ENCODE data around the gene D2HGDH.

D2HGDH gene

DNA sequence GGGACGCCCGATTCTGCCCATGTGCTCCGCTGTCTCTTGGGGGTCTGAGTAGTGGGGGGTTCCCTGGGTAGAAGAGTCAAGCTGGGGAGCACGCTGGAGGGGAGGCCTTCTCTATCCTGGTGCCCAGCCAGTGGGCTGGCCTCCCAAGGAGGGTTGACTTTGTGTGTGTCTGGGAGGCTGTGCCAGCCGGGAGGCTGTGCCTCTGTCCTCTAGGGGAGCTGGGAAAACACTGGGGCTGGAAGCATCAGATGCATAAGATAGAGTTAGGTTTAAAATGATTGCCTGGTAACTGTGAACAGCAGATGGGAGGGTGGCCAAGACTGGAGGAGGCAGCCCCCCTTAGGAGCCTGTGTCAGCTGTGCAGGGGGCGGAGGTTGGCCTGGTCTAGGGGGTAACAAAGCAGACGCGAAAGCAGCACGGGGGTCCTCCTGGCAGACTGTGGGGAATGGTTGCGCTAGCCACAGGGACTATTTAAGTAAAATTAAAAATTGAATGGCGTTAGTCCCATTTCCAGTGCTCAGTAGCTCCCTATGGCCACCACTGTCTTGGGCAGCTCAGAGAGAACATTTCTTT lies 31.3 kb upstream of the D2HGDH start:
- Histone ChIP-seq H3K27me3 (ENCODE audit: control insufficient read depth in 1 of 2, insufficient read depth in 2 of 2, low read length in 2 of 2) (no peaks in the 10 kb centered on the region), H3K4me1 (ENCODE audit: insufficient read depth, low read length) (peaks cover 8% of the 10 kb centered on the region), H3K4me3 (ENCODE audit: low read depth in 1 of 2, low read length in 2 of 2) (peak overlapping the region; percentile 64 to 83), H3K9ac (ENCODE audit: low read length) (peak overlapping the region; percentile 29), H3K36me3 (ENCODE audit: insufficient read depth, low read length) (peaks cover 14% of the 10 kb centered on the region), H3K9me3 (ENCODE audit: low read length) (no peaks in the 10 kb centered on the region), H3K27ac (ENCODE audit: low read depth, low read length) (peak overlapping the region; percentile 56)

DNA sequence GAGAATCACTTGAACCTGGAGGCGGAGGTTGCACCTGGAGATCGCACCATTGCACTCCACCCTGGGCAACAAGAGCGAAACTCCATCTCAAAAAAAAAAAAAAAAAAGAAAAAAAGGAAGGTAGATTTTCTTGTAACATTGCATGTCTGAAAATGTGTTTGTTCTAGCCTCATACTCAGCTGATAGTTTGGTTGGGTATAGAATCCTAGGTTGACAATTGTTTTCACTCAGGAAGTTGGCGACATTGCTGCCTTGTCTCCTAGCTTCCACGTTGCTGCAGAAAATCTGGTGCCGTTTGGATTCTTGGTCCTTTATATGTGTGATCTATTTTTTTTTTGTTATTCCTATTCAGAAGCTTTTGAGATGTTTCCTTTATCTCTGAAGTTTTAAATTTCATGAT lies 27.9 kb upstream of the D2HGDH start:
- no peaks in the 10 kb centered on the region for H3K9me3 ChIP-seq (ENCODE audit: low read length)
- H3K9ac ChIP-seq (ENCODE audit: low read length), result no peak overlapping the region
- H3K4me1 ChIP-seq (ENCODE audit: insufficient read depth, low read length), result peaks cover 8% of the 10 kb centered on the region
- peaks cover 34% of the 10 kb centered on the region for H3K36me3 ChIP-seq (ENCODE audit: insufficient read depth, low read length)
- no peaks in the 10 kb centered on the region for H3K27me3 ChIP-seq (ENCODE audit: control insufficient read depth in 1 of 2, insufficient read depth in 2 of 2, low read length in 2 of 2)
- no peak overlapping the region for H3K27ac ChIP-seq (ENCODE audit: low read depth, low read length)
- no peak overlapping the region for H3K4me3 ChIP-seq (ENCODE audit: low read depth in 1 of 2, low read length in 2 of 2)

DNA sequence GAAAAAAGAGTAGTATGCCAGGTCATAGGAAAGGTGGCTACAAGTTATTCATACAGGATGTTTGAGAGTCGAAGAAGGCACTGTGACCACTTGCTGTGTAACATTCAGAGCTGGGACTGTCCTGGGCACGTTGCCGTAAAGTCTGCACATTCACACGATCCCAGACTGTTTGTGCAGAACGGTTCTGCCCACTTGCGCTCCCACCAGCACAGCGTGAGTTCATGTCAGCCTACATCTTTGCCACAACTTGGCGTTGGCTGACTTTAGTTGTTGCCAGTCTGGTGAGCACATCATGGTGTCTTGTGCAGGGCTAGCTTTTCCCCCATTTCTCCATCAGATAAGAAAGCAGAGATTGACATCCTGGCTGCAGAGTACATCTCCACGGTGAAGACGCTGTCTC lies 25.6 kb upstream of the D2HGDH start:
- H3K9me3 ChIP-seq (ENCODE audit: low read length), result no peaks in the 10 kb centered on the region
- no peaks in the 10 kb centered on the region for H3K4me1 ChIP-seq (ENCODE audit: insufficient read depth, low read length)
- H3K27ac ChIP-seq (ENCODE audit: low read depth, low read length), result no peak overlapping the region
- H3K36me3 ChIP-seq (ENCODE audit: insufficient read depth, low read length), result peaks cover 49% of the 10 kb centered on the region
- no peak overlapping the region for H3K9ac ChIP-seq (ENCODE audit: low read length)
- H3K4me3 ChIP-seq (ENCODE audit: low read depth in 1 of 2, low read length in 2 of 2), result no peak overlapping the region
- no peaks in the 10 kb centered on the region for H3K27me3 ChIP-seq (ENCODE audit: control insufficient read depth in 1 of 2, insufficient read depth in 2 of 2, low read length in 2 of 2)

DNA sequence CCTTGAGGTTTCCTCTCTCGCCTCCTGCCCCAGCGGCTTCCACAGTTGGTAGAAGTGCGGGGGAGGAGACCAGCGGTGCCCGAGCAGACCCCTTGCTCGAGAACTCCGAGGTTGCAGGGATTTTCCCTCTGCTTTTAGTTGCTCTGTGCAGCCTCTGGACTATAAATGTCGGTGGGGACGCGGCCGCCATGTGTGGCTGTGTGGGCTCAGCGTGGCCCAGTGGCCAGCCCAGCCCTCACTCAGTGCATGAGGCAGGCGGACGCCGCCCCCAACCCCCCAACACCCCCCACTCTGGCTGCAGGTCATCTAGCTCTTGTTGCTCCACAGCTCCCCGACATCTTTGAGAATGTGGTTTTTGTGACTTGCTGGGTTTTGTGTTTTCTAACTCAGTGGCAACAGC lies 15.3 kb upstream of the D2HGDH start:
- Histone ChIP-seq H3K36me3 (ENCODE audit: insufficient read depth, low read length) (peaks cover 15% of the 10 kb centered on the region), H3K9me3 (ENCODE audit: low read length) (no peaks in the 10 kb centered on the region)

DNA sequence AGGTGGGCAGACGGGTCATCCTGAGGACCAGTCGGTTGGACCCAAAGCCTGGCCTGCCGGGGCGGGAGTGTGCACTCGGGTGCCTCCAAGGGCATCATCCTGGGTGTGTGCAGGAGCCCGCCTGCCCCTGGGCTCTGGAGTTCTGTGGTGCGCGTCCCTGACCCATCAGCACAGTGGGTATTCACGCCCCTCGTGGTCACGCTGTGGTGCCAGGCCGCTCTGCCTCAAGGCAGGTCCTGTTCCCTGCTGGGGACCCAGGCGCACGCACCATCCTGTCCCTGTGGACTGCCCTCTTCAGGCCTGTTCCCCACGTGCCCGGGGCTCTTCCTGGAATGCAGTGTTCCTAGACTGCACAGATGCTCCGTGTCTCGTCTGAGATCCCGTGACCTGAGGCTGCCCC lies 14.3 kb upstream of the D2HGDH start:
- no peak overlapping the region for H3K27ac ChIP-seq (ENCODE audit: low read depth, low read length)
- no peak overlapping the region for H3K4me3 ChIP-seq (ENCODE audit: low read depth in 1 of 2, low read length in 2 of 2)
- peaks cover 11% of the 10 kb centered on the region for H3K36me3 ChIP-seq (ENCODE audit: insufficient read depth, low read length)
- no peaks in the 10 kb centered on the region for H3K9me3 ChIP-seq (ENCODE audit: low read length)
- H3K27me3 ChIP-seq (ENCODE audit: control insufficient read depth in 1 of 2, insufficient read depth in 2 of 2, low read length in 2 of 2), result no peaks in the 10 kb centered on the region
- H3K9ac ChIP-seq (ENCODE audit: low read length), result no peak overlapping the region
- no peaks in the 10 kb centered on the region for H3K4me1 ChIP-seq (ENCODE audit: insufficient read depth, low read length)

More for the DNA sequence above, 15.3 kb upstream of the D2HGDH start:
- Histone ChIP-seq H3K27ac (ENCODE audit: low read depth, low read length) (no peak overlapping the region), H3K9ac (ENCODE audit: low read length) (no peak overlapping the region), H3K4me3 (ENCODE audit: low read depth in 1 of 2, low read length in 2 of 2) (no peak overlapping the region), H3K4me1 (ENCODE audit: insufficient read depth, low read length) (no peaks in the 10 kb centered on the region), H3K27me3 (ENCODE audit: control insufficient read depth in 1 of 2, insufficient read depth in 2 of 2, low read length in 2 of 2) (no peaks in the 10 kb centered on the region)

DNA sequence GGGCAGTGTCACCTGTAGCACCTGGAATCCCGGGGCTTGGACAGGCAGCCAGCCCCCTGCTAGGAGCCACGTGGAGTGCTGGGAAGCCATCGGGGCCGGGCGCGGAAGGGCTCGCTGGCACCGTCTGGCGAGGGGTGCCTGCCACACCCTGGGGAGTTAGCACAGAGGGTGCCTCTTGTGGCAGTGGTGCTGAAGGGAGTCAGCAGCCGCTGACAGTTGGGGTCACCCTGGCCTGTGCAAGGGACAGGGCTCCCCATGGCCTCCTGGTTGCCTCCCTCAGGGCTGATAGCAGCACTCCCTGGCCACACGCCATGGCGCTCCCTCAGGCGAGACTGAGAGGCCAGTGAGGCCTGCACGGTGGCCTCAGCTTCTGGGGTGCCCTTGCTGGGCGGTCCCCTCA lies 13.9 kb upstream of the D2HGDH start:
- H3K4me1 ChIP-seq (ENCODE audit: insufficient read depth, low read length), result no peaks in the 10 kb centered on the region
- no peak overlapping the region for H3K4me3 ChIP-seq (ENCODE audit: low read depth in 1 of 2, low read length in 2 of 2)
- no peaks in the 10 kb centered on the region for H3K9me3 ChIP-seq (ENCODE audit: low read length)
- H3K36me3 ChIP-seq (ENCODE audit: insufficient read depth, low read length), result peaks cover 11% of the 10 kb centered on the region
- no peak overlapping the region for H3K27ac ChIP-seq (ENCODE audit: low read depth, low read length)
- no peaks in the 10 kb centered on the region for H3K27me3 ChIP-seq (ENCODE audit: control insufficient read depth in 1 of 2, insufficient read depth in 2 of 2, low read length in 2 of 2)
- H3K9ac ChIP-seq (ENCODE audit: low read length), result no peak overlapping the region

DNA sequence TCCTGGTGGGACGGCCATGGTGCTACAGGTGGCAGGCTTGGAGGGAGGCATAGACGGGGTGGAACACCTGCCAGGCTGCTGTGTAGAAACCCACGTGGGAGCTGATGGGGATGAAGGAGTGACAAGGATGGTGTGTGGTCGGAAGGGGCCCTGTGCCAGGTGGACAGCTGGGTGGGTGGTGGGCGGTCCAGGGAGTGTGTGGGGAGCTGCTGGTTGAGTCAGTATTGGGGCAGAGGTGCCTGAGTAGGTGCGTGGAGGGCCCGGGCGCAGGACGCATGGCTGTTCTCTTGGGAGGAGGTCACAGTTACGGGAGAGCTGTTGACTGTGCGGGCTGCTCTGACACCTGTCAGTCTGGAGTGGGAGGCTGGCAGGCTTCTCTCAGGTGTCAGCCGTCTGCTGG lies 12.6 kb upstream of the D2HGDH start:
- H3K36me3 ChIP-seq (ENCODE audit: insufficient read depth, low read length), result peaks cover 11% of the 10 kb centered on the region
- H3K27me3 ChIP-seq (ENCODE audit: control insufficient read depth in 1 of 2, insufficient read depth in 2 of 2, low read length in 2 of 2), result no peaks in the 10 kb centered on the region
- no peak overlapping the region for H3K27ac ChIP-seq (ENCODE audit: low read depth, low read length)

DNA sequence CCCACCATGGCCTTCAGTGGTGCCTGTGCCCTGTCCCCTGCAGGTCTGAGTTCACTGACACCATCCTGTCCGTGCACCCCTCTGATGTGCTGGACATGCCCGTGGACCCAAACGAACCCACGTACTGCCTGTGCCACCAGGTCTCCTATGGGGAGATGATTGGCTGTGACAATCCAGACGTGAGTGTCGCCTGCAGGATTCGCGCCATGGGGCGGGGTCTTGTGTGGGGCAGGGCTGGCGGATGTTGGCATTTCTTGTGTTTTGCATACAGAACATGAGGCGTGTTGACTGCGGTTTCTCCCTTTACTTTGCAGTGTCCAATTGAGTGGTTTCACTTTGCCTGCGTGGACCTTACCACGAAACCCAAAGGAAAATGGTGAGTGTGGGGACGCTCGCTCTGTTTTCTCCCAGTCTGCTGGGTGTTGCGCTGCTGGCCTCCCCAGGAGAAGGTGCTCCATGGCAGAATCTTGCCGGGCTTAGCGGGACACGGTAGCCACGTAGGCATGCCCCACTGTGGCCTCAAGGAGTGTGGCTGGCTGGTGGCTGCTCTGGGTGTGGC lies 11.5 kb upstream of the D2HGDH start:
- Histone ChIP-seq H3K27me3 (ENCODE audit: control insufficient read depth in 1 of 2, insufficient read depth in 2 of 2, low read length in 2 of 2) (no peaks in the 10 kb centered on the region), H3K9me3 (ENCODE audit: low read length) (no peaks in the 10 kb centered on the region), H3K4me3 (ENCODE audit: low read depth in 1 of 2, low read length in 2 of 2) (no peak overlapping the region), H3K4me1 (ENCODE audit: insufficient read depth, low read length) (no peaks in the 10 kb centered on the region), H3K36me3 (ENCODE audit: insufficient read depth, low read length) (peaks cover 11% of the 10 kb centered on the region), H3K27ac (ENCODE audit: low read depth, low read length) (no peak overlapping the region), H3K9ac (ENCODE audit: low read length) (no peak overlapping the region)

More for the DNA sequence above, 12.6 kb upstream of the D2HGDH start:
- H3K9me3 ChIP-seq (ENCODE audit: low read length), result no peaks in the 10 kb centered on the region
- no peak overlapping the region for H3K4me3 ChIP-seq (ENCODE audit: low read depth in 1 of 2, low read length in 2 of 2)
- H3K9ac ChIP-seq (ENCODE audit: low read length), result no peak overlapping the region
- no peaks in the 10 kb centered on the region for H3K4me1 ChIP-seq (ENCODE audit: insufficient read depth, low read length)

DNA sequence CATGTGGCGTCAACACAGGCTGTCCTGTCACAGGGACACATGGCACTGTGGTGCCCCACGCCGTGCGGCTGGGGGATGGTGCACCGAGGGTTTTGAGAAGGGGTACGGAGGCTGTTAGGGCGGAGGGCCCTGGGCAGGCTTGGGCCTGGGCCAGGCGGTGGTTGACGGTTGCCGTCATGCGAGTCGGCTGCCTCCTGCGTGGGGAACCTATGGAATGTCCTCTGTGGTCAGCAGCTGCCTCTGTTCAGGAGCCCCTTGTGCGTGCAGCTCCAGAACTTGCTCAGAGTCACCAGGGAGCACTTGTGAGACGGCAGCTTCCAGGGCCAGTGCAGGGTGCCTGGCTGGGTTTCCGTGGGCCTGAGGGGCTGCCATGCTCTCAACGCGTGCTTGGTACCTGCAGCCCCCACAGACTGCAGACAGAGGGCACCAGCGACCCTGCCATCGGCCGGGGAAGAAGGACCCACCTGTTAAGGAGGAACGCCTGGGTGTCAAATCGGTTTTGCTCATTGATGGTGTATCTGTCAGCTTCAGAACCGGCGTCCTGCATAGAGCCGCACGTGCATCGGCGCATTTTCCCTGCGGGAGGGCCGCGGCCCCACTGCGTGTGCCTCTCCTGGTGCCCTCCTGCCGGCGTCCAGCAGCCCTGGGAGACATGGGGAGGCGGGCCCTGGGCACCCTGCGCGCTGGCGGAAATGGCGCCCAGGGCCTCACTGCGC lies 10.0 kb upstream of the D2HGDH start:
- Histone ChIP-seq H3K4me1 (ENCODE audit: insufficient read depth, low read length) (no peaks in the 10 kb centered on the region), H3K9ac (ENCODE audit: low read length) (no peak overlapping the region), H3K36me3 (ENCODE audit: insufficient read depth, low read length) (peaks cover 11% of the 10 kb centered on the region), H3K27me3 (ENCODE audit: control insufficient read depth in 1 of 2, insufficient read depth in 2 of 2, low read length in 2 of 2) (no peaks in the 10 kb centered on the region), H3K4me3 (ENCODE audit: low read depth in 1 of 2, low read length in 2 of 2) (no peak overlapping the region), H3K9me3 (ENCODE audit: low read length) (no peaks in the 10 kb centered on the region), H3K27ac (ENCODE audit: low read depth, low read length) (no peak overlapping the region)

DNA sequence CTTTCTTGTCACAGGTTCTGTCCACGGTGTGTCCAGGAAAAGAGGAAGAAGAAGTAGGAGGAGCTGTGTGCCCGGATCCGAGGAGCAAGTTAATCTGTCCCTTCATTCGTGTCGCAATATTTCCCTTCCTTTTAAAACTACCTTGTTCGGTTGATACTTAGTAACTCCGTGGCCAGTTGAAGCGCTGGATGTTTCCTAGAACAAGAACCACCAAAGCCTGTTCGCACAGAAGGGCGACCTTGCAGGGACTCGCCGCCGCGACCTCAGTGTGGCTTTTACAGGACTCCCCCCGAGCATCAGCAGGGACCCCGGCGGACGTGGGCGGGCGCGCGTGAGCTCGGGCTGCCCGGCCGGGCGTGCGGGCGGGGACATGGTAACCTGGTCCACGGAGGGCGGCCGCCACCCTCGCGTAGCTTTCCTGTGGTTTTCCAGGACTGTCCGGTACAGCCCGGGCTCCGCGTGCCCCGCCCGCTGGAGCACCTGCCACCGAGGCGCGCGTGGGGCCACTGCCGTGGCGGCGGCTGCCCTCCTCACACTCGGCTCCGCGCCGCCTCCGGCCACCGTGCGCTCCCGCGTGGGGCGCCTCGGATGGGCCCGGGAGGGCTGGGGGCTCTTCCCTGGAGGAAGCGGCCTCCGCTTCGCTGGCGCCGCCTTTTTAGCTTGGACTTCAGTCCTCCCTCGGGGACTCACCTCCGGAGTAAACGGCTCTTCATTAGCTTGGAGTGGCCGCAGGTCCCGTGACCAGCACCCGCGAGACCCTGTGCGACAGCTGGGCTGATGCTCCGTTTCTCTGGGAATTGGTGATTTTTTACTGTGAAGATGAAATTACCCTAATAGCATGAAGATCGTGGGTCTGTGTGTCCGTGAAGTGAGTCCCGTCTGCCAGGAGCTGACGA lies 9.2 kb upstream of the D2HGDH start:
- H3K4me1 ChIP-seq (ENCODE audit: insufficient read depth, low read length), result no peaks in the 10 kb centered on the region
- no peak overlapping the region for H3K4me3 ChIP-seq (ENCODE audit: low read depth in 1 of 2, low read length in 2 of 2)
- H3K27ac ChIP-seq (ENCODE audit: low read depth, low read length), result no peak overlapping the region
- peaks cover 8% of the 10 kb centered on the region for H3K36me3 ChIP-seq (ENCODE audit: insufficient read depth, low read length)
- no peaks in the 10 kb centered on the region for H3K9me3 ChIP-seq (ENCODE audit: low read length)
- no peaks in the 10 kb centered on the region for H3K27me3 ChIP-seq (ENCODE audit: control insufficient read depth in 1 of 2, insufficient read depth in 2 of 2, low read length in 2 of 2)
- H3K9ac ChIP-seq (ENCODE audit: low read length), result no peak overlapping the region

DNA sequence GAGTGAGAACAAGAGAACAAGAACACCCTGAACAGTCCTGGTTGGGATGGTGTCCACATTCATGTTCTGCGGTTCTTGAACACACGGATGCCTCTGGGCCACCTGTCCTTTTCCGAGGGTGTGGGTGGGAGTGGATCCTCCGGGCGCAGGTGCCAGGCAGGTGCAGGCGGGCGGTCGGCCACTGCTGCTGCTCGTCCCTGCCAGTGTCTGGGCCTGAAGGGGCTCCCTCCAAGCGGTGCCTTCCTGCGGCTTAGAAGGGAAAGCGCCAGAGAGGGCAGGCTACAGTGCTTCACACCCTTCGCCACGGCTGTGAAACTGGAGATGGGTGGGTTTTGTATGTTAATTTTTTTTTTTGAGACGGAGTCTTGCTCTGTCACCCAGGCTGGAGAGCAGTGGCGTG lies 8.0 kb upstream of the D2HGDH start:
- H3K27me3 ChIP-seq (ENCODE audit: control insufficient read depth in 1 of 2, insufficient read depth in 2 of 2, low read length in 2 of 2), result no peaks in the 10 kb centered on the region
- H3K27ac ChIP-seq (ENCODE audit: low read depth, low read length), result no peak overlapping the region
- no peak overlapping the region for H3K9ac ChIP-seq (ENCODE audit: low read length)
- no peaks in the 10 kb centered on the region for H3K9me3 ChIP-seq (ENCODE audit: low read length)
- H3K4me3 ChIP-seq (ENCODE audit: low read depth in 1 of 2, low read length in 2 of 2), result no peak overlapping the region
- no peaks in the 10 kb centered on the region for H3K4me1 ChIP-seq (ENCODE audit: insufficient read depth, low read length)
- no peaks in the 10 kb centered on the region for H3K36me3 ChIP-seq (ENCODE audit: insufficient read depth, low read length)

All from muscle layer of colon (tissue), 2 donors.